Measurements from ENCODE around the gene NEDD8.
A peak's percentile ranks its signal among the peaks of the same experiment; 100 is the strongest.

Gene NEDD8

GRCh38 chr14:24179961-24180796 lies 52.0 kb downstream of the NEDD8 start:
- peak in 1 of 2 experiments; percentile 20 for DNase-seq (ENCODE audit: low read depth in 2 of 2)

- DNase-seq (ENCODE audit: low read depth in 2 of 2): no peak
These were observed 52.7 kb downstream of the NEDD8 start for GRCh38 chr14:24179294-24179960.

- DNase-seq (ENCODE audit: low read depth in 2 of 2): no peak
These were observed 53.6 kb downstream of the NEDD8 start for GRCh38 chr14:24178399-24179178.

DNA sequence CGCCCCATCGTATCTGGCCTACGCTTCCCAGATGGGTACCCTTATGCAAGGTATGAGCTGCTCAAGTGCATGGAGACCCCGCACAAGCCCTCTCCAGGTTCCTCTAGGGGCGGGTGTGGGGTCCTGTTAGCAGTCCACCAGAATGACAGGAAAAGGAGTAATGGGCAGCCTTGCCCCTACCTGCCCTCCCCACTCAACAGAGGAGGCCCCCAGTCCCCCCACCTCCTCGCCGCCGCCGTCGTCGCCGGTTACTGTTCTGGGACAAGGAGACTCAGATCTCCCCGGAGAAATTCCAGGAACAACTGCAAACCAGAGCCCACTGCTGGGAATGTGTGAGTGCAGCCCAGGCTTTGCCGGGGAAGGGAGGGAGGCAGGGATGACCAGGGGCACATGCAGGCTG lies 54.3 kb downstream of the NEDD8 start:
- DNase-seq (ENCODE audit: low read depth in 2 of 2): no peak

GRCh38 chr14:24177041-24177825 lies 54.9 kb downstream of the NEDD8 start:
- no peak for DNase-seq (ENCODE audit: low read depth in 2 of 2)

DNA sequence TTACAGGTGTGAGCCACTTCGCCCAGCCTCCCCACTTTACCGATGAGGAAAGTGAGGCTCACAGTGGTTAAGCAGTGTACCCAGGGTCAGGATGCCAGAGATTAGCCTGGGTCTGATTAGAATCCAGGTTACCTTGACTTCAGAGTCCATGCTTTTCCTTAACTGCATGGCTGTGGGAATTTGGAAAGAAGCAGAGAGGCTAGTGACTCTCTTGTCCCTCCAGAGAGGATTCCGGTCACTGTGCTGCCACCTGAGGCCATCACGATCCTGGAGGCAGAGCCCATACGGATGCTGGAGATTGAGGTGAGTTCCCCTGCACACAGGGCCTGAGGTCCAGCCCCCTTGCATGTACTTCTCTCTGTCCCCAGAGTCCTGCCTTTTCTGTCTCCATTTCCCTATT lies 55.6 kb downstream of the NEDD8 start:
- DNase-seq (ENCODE audit: low read depth in 2 of 2): no peak

GRCh38 chr14:24172871-24173281 lies 59.3 kb downstream of the NEDD8 start:
- DNase-seq (ENCODE audit: low read depth in 2 of 2): no peak

GRCh38 chr14:24172261-24172860 lies 59.8 kb downstream of the NEDD8 start:
- no peak for DNase-seq (ENCODE audit: low read depth in 2 of 2)

DNA sequence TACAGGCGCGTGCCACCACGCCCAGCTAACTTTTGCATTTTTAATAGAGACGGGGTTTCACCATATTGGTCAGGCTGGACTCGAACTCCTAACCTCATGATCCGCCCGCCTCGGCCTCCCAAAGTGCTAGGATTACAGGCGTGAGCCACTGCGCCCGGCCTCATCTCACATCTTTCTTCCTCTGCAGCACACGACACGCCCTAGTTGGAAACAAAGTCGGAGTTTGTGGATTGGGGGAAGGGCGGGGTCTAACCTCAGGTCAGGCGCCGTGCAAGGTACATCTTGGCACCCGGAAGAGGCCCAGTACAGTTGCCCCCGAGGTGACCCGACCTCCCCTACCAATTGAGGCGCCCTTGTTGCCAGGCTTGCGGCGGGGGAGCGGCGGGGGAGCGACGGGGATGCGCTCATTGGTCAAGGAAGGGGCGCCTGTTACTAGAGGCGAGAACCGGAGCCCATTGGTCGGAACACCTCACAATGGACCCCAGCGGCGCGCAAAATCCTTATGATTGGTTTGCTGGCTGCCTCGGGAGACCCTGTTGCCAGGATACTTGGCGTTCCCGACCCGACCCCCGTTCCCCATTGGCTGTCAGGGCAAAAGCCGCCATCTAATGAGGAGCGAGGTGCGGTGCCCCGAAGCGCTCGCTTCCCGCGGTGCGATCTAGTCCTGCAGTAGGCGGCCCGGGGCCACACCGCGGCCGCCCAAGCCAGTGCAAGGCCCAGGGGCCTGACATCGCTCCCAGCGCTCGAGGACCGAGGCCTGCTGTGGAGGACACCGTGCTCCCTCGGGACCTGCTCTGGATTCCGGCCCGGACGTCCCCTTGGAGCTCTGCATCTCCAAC lies 60.5 kb downstream of the NEDD8 start, which contains the start of gene REC8:
Gene REC8 (plus strand): TSS at position 659 of the 839 bp plus-strand sequence. CDS start 473 bp downstream, outside the sequence.
- DNase-seq (ENCODE audit: low read depth in 2 of 2): peak; percentile 70 to 73

- no peak for DNase-seq (ENCODE audit: low read depth in 2 of 2)
These were observed 64.6 kb downstream of the NEDD8 start for GRCh38 chr14:24167469-24168114.

Measured in fibroblast of skin of left quadriceps (primary cell).